ENCODE data around the gene ULBP2. TPM values are rescaled to one million over a fixed set of nuclear protein-coding genes. Genes with fewer than 3 reads are reported as not detected.
"Not testable (repeated sequence)": the region's sequence is repeated elsewhere in the genome, so short reads cannot be mapped to it uniquely, and the experiment has no call there.

ULBP2 gene
- total RNA-seq, 1 experiment from 2014 or later: 4.9 TPM

- BruUV-seq (replicated peaks): no TSS peak
- Histone ChIP-seq H3K36me3 (ENCODE audit: control insufficient read depth, insufficient read depth, low read length) (no peaks in the 10 kb centered on the region), H3K27me3 (replicated peaks; ENCODE audit: control insufficient read depth, insufficient read depth, low read length) (peaks cover 1% of the 10 kb centered on the region), H3K4me1 (no peaks in the 10 kb centered on the region), H3K4me3 (ENCODE audit: low read depth, low read length) (no peak overlapping the region), H3K9me3 (no peaks in the 10 kb centered on the region)
- Mint-ChIP-seq H3K36me3 (ENCODE audit: insufficient read depth, unreplicated experiment) (no peaks in the 10 kb centered on the region), H3K27ac (ENCODE audit: unreplicated experiment) (no peak overlapping the region), H3K4me3 (ENCODE audit: unreplicated experiment) (peak overlapping the region; percentile 75), H3K4me1 (ENCODE audit: low read depth, unreplicated experiment) (peaks cover 7% of the 10 kb centered on the region), H3K27me3 (ENCODE audit: insufficient read depth, unreplicated experiment) (peaks cover 40% of the 10 kb centered on the region), H3K9me3 (ENCODE audit: unreplicated experiment) (no peaks in the 10 kb centered on the region)
- CTCF ChIA-PET: interaction anchor here (1.5 kb wide), 1 partner anchor 84 kb away, joined by 10 read pairs; no protein-coding TSS in a partner anchor
- POLR2A ChIA-PET: no interaction called here
- DNase-seq: peak in 1 of 2 experiments; percentile 22
- TF ChIP-seq CTCF (IDR thresholded peaks at IDR 0.05; ENCODE audit: insufficient read depth in 1 of 2, low read depth in 1 of 2, low read length in 1 of 2, severe bottlenecking in 1 of 2, unreplicated experiment in 1 of 2): no peak
- intact Hi-C loops (cut with micrococcal nuclease; ENCODE audit: unreplicated experiment): loop anchor here (5.0 kb wide), 2 partner anchors 43 to 378 kb away; partner anchors contain the start of gene PPIL4
Observed at GRCh38 chr6:149924933-149925252, 16.9 kb upstream of the ULBP2 start.

DNA sequence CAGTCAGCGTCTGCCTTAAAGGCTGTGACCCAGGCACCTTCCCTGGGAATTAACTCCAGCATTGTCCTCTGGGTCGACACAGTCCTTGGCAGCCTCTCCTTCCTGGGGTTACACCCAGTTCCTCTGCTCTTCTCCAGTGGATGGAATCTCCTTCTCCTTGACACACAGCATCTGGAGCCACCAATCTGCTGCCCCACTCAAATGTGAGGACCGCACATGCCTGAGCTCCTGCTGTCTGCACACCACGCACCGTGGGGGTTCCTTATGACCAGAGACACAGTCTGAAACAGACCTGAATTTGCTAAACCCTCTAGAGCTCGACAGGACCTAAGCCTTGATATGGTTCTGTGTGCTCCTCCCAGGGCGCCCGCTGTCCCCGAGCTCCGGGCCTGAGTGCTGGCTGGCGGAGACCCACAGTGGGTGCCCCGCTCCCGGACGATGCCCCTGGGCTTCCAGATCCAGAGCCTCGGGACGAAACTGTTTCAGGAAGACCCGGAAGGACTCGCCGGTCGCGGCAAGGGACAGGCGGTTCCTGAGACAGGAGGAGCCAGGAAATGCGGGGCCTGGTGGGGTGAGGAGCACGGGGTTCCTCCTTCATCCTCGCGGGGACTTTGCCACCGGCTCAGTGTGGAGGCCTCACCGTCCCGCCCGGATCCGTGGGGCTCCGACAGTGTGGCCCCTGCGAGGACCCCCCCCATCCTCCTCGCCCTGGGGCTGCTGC is 16.4 kb upstream of the ULBP2 start:
- peaks cover 7% of the 10 kb centered on the region for H3K4me1 Mint-ChIP-seq (ENCODE audit: low read depth, unreplicated experiment)
- CTCF ChIA-PET: interaction anchor here (1.5 kb wide), 1 partner anchor 85 kb away, joined by 10 read pairs; no protein-coding TSS in a partner anchor
- POLR2A ChIA-PET: no interaction called here
- peak overlapping the region; percentile 0 for H3K27ac Mint-ChIP-seq (ENCODE audit: unreplicated experiment)
- Histone ChIP-seq H3K27me3 (replicated peaks; ENCODE audit: control insufficient read depth, insufficient read depth, low read length) (no peaks in the 10 kb centered on the region; the same call in none of the 2 replicates), H3K9me3 (no peaks in the 10 kb centered on the region), H3K4me3 (ENCODE audit: low read depth, low read length) (peak overlapping the region; percentile 49), H3K36me3 (ENCODE audit: control insufficient read depth, insufficient read depth, low read length) (no peaks in the 10 kb centered on the region), H3K4me1 (no peaks in the 10 kb centered on the region)
- H3K9me3 Mint-ChIP-seq (ENCODE audit: unreplicated experiment): no peaks in the 10 kb centered on the region
- peaks cover 39% of the 10 kb centered on the region for H3K27me3 Mint-ChIP-seq (ENCODE audit: insufficient read depth, unreplicated experiment)
- DNase-seq: peak in 1 of 2 experiments; percentile 34
- no peak for TF ChIP-seq CTCF (IDR thresholded peaks at IDR 0.05; ENCODE audit: insufficient read depth in 1 of 2, low read depth in 1 of 2, low read length in 1 of 2, severe bottlenecking in 1 of 2, unreplicated experiment in 1 of 2)
- peak overlapping the region; percentile 75 for H3K4me3 Mint-ChIP-seq (ENCODE audit: unreplicated experiment)
- intact Hi-C loops (cut with micrococcal nuclease; ENCODE audit: unreplicated experiment): loop anchor here (5.0 kb wide), 1 partner anchor 378 kb away; the partner anchor contains the start of gene PPIL4
- H3K36me3 Mint-ChIP-seq (ENCODE audit: insufficient read depth, unreplicated experiment): no peaks in the 10 kb centered on the region
- BruUV-seq (replicated peaks): no TSS peak

- CTCF ChIA-PET: interaction anchor here (1.5 kb wide), 1 partner anchor 86 kb away, joined by 10 read pairs; no protein-coding TSS in a partner anchor
- no TSS peak for BruUV-seq (replicated peaks)
- Mint-ChIP-seq H3K27ac (ENCODE audit: unreplicated experiment) (peak overlapping the region; percentile 0), H3K4me3 (ENCODE audit: unreplicated experiment) (peak overlapping the region; percentile 75), H3K36me3 (ENCODE audit: insufficient read depth, unreplicated experiment) (no peaks in the 10 kb centered on the region), H3K27me3 (ENCODE audit: insufficient read depth, unreplicated experiment) (peaks cover 37% of the 10 kb centered on the region), H3K9me3 (ENCODE audit: unreplicated experiment) (no peaks in the 10 kb centered on the region), H3K4me1 (ENCODE audit: low read depth, unreplicated experiment) (peaks cover 7% of the 10 kb centered on the region)
- Histone ChIP-seq H3K4me1 (no peaks in the 10 kb centered on the region), H3K27me3 (replicated peaks; ENCODE audit: control insufficient read depth, insufficient read depth, low read length) (no peaks in the 10 kb centered on the region; the same call in none of the 2 replicates), H3K9me3 (no peaks in the 10 kb centered on the region), H3K36me3 (ENCODE audit: control insufficient read depth, insufficient read depth, low read length) (no peaks in the 10 kb centered on the region), H3K4me3 (ENCODE audit: low read depth, low read length) (peak overlapping the region; percentile 49)
- intact Hi-C loops (cut with micrococcal nuclease; ENCODE audit: unreplicated experiment): loop anchor here (1.0 to 5.0 kb wide), 5 partner anchors 62 to 379 kb away; partner anchors contain the start of genes LRP11 and PPIL4
- peak; percentile 86 to 89 for DNase-seq
- POLR2A ChIA-PET: no interaction called here
- peak; percentile 88 to 94 for TF ChIP-seq CTCF (IDR thresholded peaks at IDR 0.05; ENCODE audit: insufficient read depth in 1 of 2, low read depth in 1 of 2, low read length in 1 of 2, severe bottlenecking in 1 of 2, unreplicated experiment in 1 of 2)
Observed at GRCh38 chr6:149925974-149926777, 15.6 kb upstream of the ULBP2 start.

GRCh38 chr6:149927025-149927424 is 14.8 kb upstream of the ULBP2 start:
- H3K4me3 ChIP-seq (ENCODE audit: low read depth, low read length); H3K36me3 Mint-ChIP-seq (ENCODE audit: insufficient read depth, unreplicated experiment); H3K27ac Mint-ChIP-seq (ENCODE audit: unreplicated experiment); H3K4me3 Mint-ChIP-seq (ENCODE audit: unreplicated experiment); DNase-seq; H3K36me3 ChIP-seq (ENCODE audit: control insufficient read depth, insufficient read depth, low read length); H3K27me3 ChIP-seq (replicated peaks; ENCODE audit: control insufficient read depth, insufficient read depth, low read length); H3K4me1 Mint-ChIP-seq (ENCODE audit: low read depth, unreplicated experiment); H3K9me3 ChIP-seq; H3K9me3 Mint-ChIP-seq (ENCODE audit: unreplicated experiment); CTCF ChIA-PET; POLR2A ChIA-PET; H3K4me1 ChIP-seq; BruUV-seq (replicated peaks): not testable (repeated sequence)
- peaks cover 35% of the 10 kb centered on the region for H3K27me3 Mint-ChIP-seq (ENCODE audit: insufficient read depth, unreplicated experiment)
- intact Hi-C loops (cut with micrococcal nuclease; ENCODE audit: unreplicated experiment): loop anchor here (5.0 kb wide), 1 partner anchor 380 kb away; the partner anchor contains the start of gene PPIL4

Data from Caco-2 (cell line).